HepG2 (cell line): Measurements from ENCODE around the gene UBXN6. TPM values are rescaled to one million over a fixed set of nuclear protein-coding genes. Genes with fewer than 3 reads are reported as not detected.

Source experiments
- CCDC6 ChIP-seq: sonication (generic); formaldehyde crosslinking; IDR thresholded peaks from 2 replicates; pipeline ENCODE4 v1.8.1; 2022; ENCODE audit warnings: mild to moderate bottlenecking, missing genetic modification reagents, moderate library complexity
- CERS6 ChIP-seq: sonication (generic); formaldehyde crosslinking; IDR thresholded peaks from 2 replicates; pipeline ENCODE4 v1.5.0; 2020; ENCODE audit warnings: missing genetic modification reagents
- DNMT3B ChIP-seq: conservative IDR thresholded peaks from 2 replicates; pipeline ENCODE4 v1.6.1; 2016; ENCODE audit warnings: missing biosample characterization, control low read depth
- JARID2 ChIP-seq: sonication (generic); formaldehyde crosslinking; IDR thresholded peaks from 2 replicates; pipeline ENCODE4 v1.8.1; 2023; ENCODE audit warnings: missing genetic modification reagents, inconsistent platforms; ENCODE audit not compliant: insufficient replicate concordance
- MAFK ChIP-seq, 2 experiments: IDR thresholded peaks in 1 of 2; conservative IDR thresholded peaks in 1 of 2; 2 replicates each; pipeline ENCODE4 v1.6.1; 2011; ENCODE audit warnings: improper control_type of control experiment in 2 of 2, low read length in 2 of 2
- NR1H2 ChIP-seq: sonication (generic); formaldehyde crosslinking; IDR thresholded peaks from 2 replicates; pipeline ENCODE4 v1.8.1; 2022; ENCODE audit warnings: low read depth, missing genetic modification reagents, borderline replicate concordance
- RAD51 ChIP-seq: fragments of 450-650 bp; IDR thresholded peaks from 2 replicates; pipeline ENCODE4 v1.6.1; 2016; ENCODE audit warnings: borderline replicate concordance
- SOX13 ChIP-seq, 3 experiments: fragments of 450-650 bp in 1 of 3; sonication (generic) in 1 of 3; formaldehyde crosslinking in 1 of 3; IDR thresholded peaks in 2 of 3; conservative IDR thresholded peaks in 1 of 3; 2 replicates each; pipeline versions ENCODE4 v1.5.0 to v1.6.1; 2016 to 2020; ENCODE audit warnings: antibody characterized with exemption in 1 of 3, mild to moderate bottlenecking in 1 of 3, missing compliant biosample characterization in 1 of 3, missing genetic modification reagents in 1 of 3, moderate library complexity in 1 of 3
- SRY ChIP-seq: sonication (generic); formaldehyde crosslinking; IDR thresholded peaks from 2 replicates; pipeline ENCODE4 v1.8.0; 2022; ENCODE audit warnings: mild to moderate bottlenecking, missing genetic modification reagents
- TIGD3 ChIP-seq: sonication (generic); formaldehyde crosslinking; IDR thresholded peaks from 2 replicates; pipeline ENCODE4 v1.5.1; 2020; ENCODE audit warnings: mild to moderate bottlenecking, missing genetic modification reagents, borderline replicate concordance
- ZFAT ChIP-seq: sonication (generic); formaldehyde crosslinking; conservative IDR thresholded peaks from 2 replicates; pipeline ENCODE4 v1.8.1; 2023; ENCODE audit warnings: missing genetic modification reagents, inconsistent platforms
- ZNF160 ChIP-seq: sonication (generic); formaldehyde crosslinking; IDR thresholded peaks from 2 replicates; pipeline ENCODE4 v1.8.0; 2022; ENCODE audit warnings: mild to moderate bottlenecking, inconsistent platforms, missing genetic modification reagents
- ZNF33B ChIP-seq: sonication (generic); formaldehyde crosslinking; IDR thresholded peaks from 2 replicates; pipeline ENCODE4 v1.5.1; 2020; ENCODE audit warnings: mild to moderate bottlenecking, missing genetic modification reagents
- ZNF549 ChIP-seq: sonication (generic); formaldehyde crosslinking; IDR thresholded peaks from 2 replicates; pipeline ENCODE4 v1.5.0; 2020; ENCODE audit warnings: missing genetic modification reagents
- ZNF616 ChIP-seq: sonication (generic); formaldehyde crosslinking; IDR thresholded peaks from 2 replicates; pipeline ENCODE4 v1.5.0; 2020; ENCODE audit warnings: low read depth, mild to moderate bottlenecking, missing genetic modification reagents
- polyA plus RNA-seq, 8 experiments: library from polyadenylated mRNA; depleted of rRNA in 3 of 8; stranded (reverse) in 7 of 8; unstranded in 1 of 8; fragments of >200 nt; fragmentation: Illumina TruSeq in 4 of 8; extraction: Trizol in 4 of 8; gene quantifications; 2 replicates each; pipeline versions ENCODE4 v1.2.1 to v1.2.3, GENCODE V29; 2011 to 2016; ENCODE audit warnings: low read depth in 4 of 8, missing spikeins in 1 of 8, mixed read lengths in 1 of 8; ENCODE audit not compliant: insufficient read depth in 1 of 8
- total RNA-seq, 5 experiments: library from RNA; depleted of rRNA; stranded (reverse); fragments of >200 nt; fragmentation: Illumina TruSeq; extraction: Trizol; gene quantifications; 2 replicates each; pipeline ENCODE4 v1.2.3, GENCODE V29; 2016; ENCODE audit warnings: low read depth in 1 of 5
- TF ChIP-seq, protein P1 (sequence below), 2 experiments: IDR thresholded peaks; 2 replicates each; pipeline ENCODE4 v1.6.1; 2011 to 2012; ENCODE audit warnings: low read length in 2 of 2, borderline replicate concordance in 1 of 2, low read depth in 1 of 2, mild to moderate bottlenecking in 1 of 2, moderate library complexity in 1 of 2
- TF ChIP-seq, protein P2 (sequence below): sonication (generic); formaldehyde crosslinking; IDR thresholded peaks from 2 replicates; pipeline ENCODE4 v1.4.0; 2020; ENCODE audit warnings: mild to moderate bottlenecking, missing genetic modification reagents

UBXN6 gene
- total and polyA plus RNA-seq, 2 of the 13 experiments (the other 11 are each of a cell fraction or from before 2014, with no cell fraction given) = 34.9 to 35.5 TPM

DNA sequence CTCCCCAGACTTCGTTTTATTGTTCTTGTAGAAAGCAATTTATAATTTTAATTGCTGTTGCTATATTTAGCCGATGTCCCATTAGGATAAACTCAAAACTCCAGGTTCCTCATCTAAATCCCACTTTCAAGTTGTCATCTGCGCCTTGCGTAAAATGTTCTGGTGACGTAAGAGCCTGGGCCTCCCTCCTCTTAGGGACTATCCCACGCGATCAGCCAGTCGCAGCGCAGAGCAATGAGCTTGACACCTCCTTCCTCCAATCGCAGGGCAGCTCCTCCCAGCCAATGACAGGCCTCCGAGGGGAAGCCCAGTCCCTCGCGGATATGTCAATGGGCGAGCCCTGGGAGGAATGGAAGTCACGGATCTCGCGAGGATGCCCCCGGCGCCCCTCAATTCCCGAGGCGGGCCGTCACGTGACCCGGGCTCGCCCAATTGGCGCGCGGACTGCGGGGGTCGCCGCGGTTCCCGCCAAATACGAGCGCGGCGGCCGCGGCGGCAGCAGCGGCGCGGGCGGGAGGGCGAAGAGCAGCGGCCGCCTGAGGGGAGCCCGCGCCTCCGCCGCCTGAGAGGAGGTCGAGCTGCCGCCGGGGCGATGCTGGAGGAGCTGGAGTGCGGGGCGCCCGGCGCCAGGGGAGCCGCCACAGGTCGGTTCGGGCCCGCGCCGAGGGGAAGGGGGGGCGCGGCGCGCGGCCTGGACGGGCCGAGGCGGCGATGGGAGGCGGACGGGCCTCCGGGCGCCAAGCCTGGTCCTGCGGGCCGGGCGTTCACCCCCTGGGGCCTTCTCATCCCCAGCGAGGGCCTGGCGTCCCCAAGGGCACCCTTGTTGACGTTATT is 55.2 kb downstream of the UBXN6 start, which contains the start of gene CHAF1A (continued):
- no peak for TF ChIP-seq JARID2 (CRISPR knock-in tag)
- no peak for TF ChIP-seq SRY (CRISPR knock-in tag)
- TF ChIP-seq SOX13 (IDR thresholded peaks at IDR 0.05) = no peak
- TF ChIP-seq SOX13 (CRISPR knock-in tag; conservative IDR thresholded peaks at IDR 0.05 in 1 of 2, IDR thresholded peaks at IDR 0.05 in 1 of 2) = no peak
- TF ChIP-seq NR1H2 (CRISPR knock-in tag) = no peak
- TF ChIP-seq, protein P1, sequence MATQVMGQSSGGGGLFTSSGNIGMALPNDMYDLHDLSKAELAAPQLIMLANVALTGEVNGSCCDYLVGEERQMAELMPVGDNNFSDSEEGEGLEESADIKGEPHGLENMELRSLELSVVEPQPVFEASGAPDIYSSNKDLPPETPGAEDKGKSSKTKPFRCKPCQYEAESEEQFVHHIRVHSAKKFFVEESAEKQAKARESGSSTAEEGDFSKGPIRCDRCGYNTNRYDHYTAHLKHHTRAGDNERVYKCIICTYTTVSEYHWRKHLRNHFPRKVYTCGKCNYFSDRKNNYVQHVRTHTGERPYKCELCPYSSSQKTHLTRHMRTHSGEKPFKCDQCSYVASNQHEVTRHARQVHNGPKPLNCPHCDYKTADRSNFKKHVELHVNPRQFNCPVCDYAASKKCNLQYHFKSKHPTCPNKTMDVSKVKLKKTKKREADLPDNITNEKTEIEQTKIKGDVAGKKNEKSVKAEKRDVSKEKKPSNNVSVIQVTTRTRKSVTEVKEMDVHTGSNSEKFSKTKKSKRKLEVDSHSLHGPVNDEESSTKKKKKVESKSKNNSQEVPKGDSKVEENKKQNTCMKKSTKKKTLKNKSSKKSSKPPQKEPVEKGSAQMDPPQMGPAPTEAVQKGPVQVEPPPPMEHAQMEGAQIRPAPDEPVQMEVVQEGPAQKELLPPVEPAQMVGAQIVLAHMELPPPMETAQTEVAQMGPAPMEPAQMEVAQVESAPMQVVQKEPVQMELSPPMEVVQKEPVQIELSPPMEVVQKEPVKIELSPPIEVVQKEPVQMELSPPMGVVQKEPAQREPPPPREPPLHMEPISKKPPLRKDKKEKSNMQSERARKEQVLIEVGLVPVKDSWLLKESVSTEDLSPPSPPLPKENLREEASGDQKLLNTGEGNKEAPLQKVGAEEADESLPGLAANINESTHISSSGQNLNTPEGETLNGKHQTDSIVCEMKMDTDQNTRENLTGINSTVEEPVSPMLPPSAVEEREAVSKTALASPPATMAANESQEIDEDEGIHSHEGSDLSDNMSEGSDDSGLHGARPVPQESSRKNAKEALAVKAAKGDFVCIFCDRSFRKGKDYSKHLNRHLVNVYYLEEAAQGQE (IDR thresholded peaks at IDR 0.05; ENCODE audit: borderline replicate concordance in 1 of 2, low read depth in 1 of 2, low read length in 2 of 2) = no peak
- TF ChIP-seq RAD51 = peak; percentile 97
- no peak for TF ChIP-seq CERS6
- TF ChIP-seq ZFAT (CRISPR knock-in tag) = no peak
- TF ChIP-seq ZNF160 (CRISPR knock-in tag) = no peak
- TF ChIP-seq ZNF549 (CRISPR knock-in tag) = no peak
- no peak for TF ChIP-seq ZNF616 (CRISPR knock-in tag)
- no peak for TF ChIP-seq MAFK (conservative IDR thresholded peaks at IDR 0.05 in 1 of 2, IDR thresholded peaks at IDR 0.05 in 1 of 2; ENCODE audit: low read length in 2 of 2)
- TF ChIP-seq, protein P2, sequence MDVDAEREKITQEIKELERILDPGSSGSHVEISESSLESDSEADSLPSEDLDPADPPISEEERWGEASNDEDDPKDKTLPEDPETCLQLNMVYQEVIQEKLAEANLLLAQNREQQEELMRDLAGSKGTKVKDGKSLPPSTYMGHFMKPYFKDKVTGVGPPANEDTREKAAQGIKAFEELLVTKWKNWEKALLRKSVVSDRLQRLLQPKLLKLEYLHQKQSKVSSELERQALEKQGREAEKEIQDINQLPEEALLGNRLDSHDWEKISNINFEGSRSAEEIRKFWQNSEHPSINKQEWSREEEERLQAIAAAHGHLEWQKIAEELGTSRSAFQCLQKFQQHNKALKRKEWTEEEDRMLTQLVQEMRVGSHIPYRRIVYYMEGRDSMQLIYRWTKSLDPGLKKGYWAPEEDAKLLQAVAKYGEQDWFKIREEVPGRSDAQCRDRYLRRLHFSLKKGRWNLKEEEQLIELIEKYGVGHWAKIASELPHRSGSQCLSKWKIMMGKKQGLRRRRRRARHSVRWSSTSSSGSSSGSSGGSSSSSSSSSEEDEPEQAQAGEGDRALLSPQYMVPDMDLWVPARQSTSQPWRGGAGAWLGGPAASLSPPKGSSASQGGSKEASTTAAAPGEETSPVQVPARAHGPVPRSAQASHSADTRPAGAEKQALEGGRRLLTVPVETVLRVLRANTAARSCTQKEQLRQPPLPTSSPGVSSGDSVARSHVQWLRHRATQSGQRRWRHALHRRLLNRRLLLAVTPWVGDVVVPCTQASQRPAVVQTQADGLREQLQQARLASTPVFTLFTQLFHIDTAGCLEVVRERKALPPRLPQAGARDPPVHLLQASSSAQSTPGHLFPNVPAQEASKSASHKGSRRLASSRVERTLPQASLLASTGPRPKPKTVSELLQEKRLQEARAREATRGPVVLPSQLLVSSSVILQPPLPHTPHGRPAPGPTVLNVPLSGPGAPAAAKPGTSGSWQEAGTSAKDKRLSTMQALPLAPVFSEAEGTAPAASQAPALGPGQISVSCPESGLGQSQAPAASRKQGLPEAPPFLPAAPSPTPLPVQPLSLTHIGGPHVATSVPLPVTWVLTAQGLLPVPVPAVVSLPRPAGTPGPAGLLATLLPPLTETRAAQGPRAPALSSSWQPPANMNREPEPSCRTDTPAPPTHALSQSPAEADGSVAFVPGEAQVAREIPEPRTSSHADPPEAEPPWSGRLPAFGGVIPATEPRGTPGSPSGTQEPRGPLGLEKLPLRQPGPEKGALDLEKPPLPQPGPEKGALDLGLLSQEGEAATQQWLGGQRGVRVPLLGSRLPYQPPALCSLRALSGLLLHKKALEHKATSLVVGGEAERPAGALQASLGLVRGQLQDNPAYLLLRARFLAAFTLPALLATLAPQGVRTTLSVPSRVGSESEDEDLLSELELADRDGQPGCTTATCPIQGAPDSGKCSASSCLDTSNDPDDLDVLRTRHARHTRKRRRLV (CRISPR knock-in tag) = no peak
- no peak for TF ChIP-seq DNMT3B
- no peak for TF ChIP-seq ZNF33B (CRISPR knock-in tag)
- TF ChIP-seq CCDC6 (CRISPR knock-in tag) = no peak
- no peak for TF ChIP-seq TIGD3 (CRISPR knock-in tag)
